GM12878 (cell line): Measurements from ENCODE around the gene GSTA1.

Experiments
- BCL11A ChIP-seq: IDR thresholded peaks from 2 replicates; pipeline ENCODE4 v1.6.1; 2011; ENCODE audit warnings: low read depth, low read length
- BHLHE40 ChIP-seq, 2 experiments: fragments of 450-650 bp in 1 of 2; IDR thresholded peaks; 2 replicates each; pipeline ENCODE4 v1.6.1; 2011 to 2017; ENCODE audit warnings: low read depth in 2 of 2, borderline replicate concordance in 1 of 2, improper control_type of control experiment in 1 of 2, low read length in 1 of 2, mild to moderate bottlenecking in 1 of 2
- FOS ChIP-seq: IDR thresholded peaks from 3 replicates; pipeline ENCODE4 v1.6.1; 2011; ENCODE audit warnings: borderline replicate concordance; ENCODE audit not compliant: insufficient read length; ENCODE audit errors: extremely low read depth
- HDAC6 ChIP-seq: fragments of 200-600 bp; sonication (generic); IDR thresholded peaks from one replicate; pipeline ENCODE4 v1.8.0; 2017; ENCODE audit warnings: antibody characterized with exemption; ENCODE audit not compliant: unreplicated experiment
- HDGF ChIP-seq: fragments of 450-650 bp; IDR thresholded peaks from 2 replicates; pipeline ENCODE4 v1.6.1; 2016; ENCODE audit warnings: antibody characterized with exemption
- IKZF1 ChIP-seq: fragments of 450-650 bp; conservative IDR thresholded peaks from 2 replicates; pipeline ENCODE4 v1.6.1; 2017; ENCODE audit warnings: antibody characterized with exemption, mild to moderate bottlenecking
- PAX5 ChIP-seq: IDR thresholded peaks from 2 replicates; pipeline ENCODE4 v1.6.1; 2011; ENCODE audit warnings: low read depth, low read length, borderline replicate concordance
- POLR2AphosphoS5 ChIP-seq: IDR thresholded peaks from 2 replicates; pipeline ENCODE4 v1.6.1; 2011; ENCODE audit warnings: mild to moderate bottlenecking, low read length, inconsistent platforms
- RFX5 ChIP-seq: IDR thresholded peaks from 2 replicates; pipeline ENCODE4 v1.6.1; 2011; ENCODE audit warnings: low read depth, low read length, improper control_type of control experiment
- SP1 ChIP-seq: IDR thresholded peaks from one replicate; pipeline ENCODE4 v1.6.1; 2011; ENCODE audit warnings: low read depth, low read length
- YY1 ChIP-seq: IDR thresholded peaks from 2 replicates; pipeline ENCODE4 v1.6.1; 2011; ENCODE audit warnings: low read depth, mild to moderate bottlenecking, low read length
- ZNF24 ChIP-seq: fragments of 450-650 bp; IDR thresholded peaks from 2 replicates; pipeline ENCODE4 v1.6.1; 2017; ENCODE audit warnings: antibody characterized with exemption, mild to moderate bottlenecking
- TF ChIP-seq, protein P1 (sequence below): IDR thresholded peaks from 2 replicates; pipeline ENCODE4 v1.6.1; 2011; ENCODE audit warnings: low read depth, mild to moderate bottlenecking, low read length, moderate library complexity, borderline replicate concordance; ENCODE audit errors: extremely low read depth
- TF ChIP-seq, protein P2 (sequence below), 3 experiments: IDR thresholded peaks in 2 of 3; conservative IDR thresholded peaks in 1 of 3; 2 replicates each; pipeline ENCODE4 v1.5.1; 2011; ENCODE audit warnings: low read depth in 3 of 3, low read length in 3 of 3, mild to moderate bottlenecking in 3 of 3, control low read depth in 2 of 3, moderate library complexity in 2 of 3, inconsistent platforms in 1 of 3, mixed read lengths in 1 of 3; ENCODE audit not compliant: control insufficient read depth in 2 of 3, insufficient read depth in 1 of 3; ENCODE audit errors: extremely low read depth in 1 of 3

DNA sequence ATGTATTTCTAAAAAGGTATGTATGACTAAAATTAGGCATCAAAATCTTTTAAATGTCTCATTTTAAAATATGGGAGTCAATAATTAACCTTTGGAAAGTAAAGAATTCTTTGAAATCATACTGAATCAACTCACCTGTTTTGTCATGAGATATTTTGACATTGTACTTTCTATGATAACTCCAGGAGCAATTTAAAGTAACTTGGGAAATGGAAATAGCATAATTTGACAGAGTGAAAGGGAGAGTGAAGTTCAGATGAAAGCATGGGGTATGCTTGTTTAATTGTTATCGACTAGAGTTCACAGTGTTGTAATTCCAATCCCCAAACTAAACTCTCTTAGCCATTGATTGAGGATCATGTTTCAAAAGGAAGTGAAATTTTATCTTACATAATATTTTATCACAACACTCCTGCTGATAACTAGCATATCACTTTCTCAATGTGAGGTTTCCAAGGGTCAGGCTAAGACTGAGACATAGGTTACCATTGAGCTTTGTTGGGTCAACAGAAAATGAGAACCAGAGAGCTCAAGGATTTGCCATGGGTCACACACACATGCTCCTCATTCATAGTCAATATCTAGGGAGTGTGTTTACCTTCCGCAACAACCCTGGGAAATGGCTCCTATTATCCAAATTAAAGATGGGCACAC lies 2.3 kb downstream of the GSTA1 start:
- TF ChIP-seq, protein P1, sequence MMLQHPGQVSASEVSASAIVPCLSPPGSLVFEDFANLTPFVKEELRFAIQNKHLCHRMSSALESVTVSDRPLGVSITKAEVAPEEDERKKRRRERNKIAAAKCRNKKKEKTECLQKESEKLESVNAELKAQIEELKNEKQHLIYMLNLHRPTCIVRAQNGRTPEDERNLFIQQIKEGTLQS: no peak
- TF ChIP-seq SP1 (no peak), PAX5 (no peak), POLR2AphosphoS5 (no peak), YY1 (no peak), IKZF1 (no peak), HDAC6 (no peak), BCL11A (no peak), HDGF (no peak), RFX5 (no peak), FOS (no peak), ZNF24 (no peak), BHLHE40 (IDR thresholded peaks at IDR 0.05; ENCODE audit: borderline replicate concordance in 1 of 2, low read depth in 2 of 2, low read length in 1 of 2) (no peak)
- TF ChIP-seq, protein P2, sequence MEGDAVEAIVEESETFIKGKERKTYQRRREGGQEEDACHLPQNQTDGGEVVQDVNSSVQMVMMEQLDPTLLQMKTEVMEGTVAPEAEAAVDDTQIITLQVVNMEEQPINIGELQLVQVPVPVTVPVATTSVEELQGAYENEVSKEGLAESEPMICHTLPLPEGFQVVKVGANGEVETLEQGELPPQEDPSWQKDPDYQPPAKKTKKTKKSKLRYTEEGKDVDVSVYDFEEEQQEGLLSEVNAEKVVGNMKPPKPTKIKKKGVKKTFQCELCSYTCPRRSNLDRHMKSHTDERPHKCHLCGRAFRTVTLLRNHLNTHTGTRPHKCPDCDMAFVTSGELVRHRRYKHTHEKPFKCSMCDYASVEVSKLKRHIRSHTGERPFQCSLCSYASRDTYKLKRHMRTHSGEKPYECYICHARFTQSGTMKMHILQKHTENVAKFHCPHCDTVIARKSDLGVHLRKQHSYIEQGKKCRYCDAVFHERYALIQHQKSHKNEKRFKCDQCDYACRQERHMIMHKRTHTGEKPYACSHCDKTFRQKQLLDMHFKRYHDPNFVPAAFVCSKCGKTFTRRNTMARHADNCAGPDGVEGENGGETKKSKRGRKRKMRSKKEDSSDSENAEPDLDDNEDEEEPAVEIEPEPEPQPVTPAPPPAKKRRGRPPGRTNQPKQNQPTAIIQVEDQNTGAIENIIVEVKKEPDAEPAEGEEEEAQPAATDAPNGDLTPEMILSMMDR (IDR thresholded peaks at IDR 0.05 in 2 of 3, conservative IDR thresholded peaks at IDR 0.05 in 1 of 3; ENCODE audit: control insufficient read depth in 2 of 3, extremely low read depth in 1 of 3, insufficient read depth in 1 of 3, low read depth in 3 of 3, low read length in 3 of 3): no peak
